Erythroblast (primary cell): ENCODE measurements around the gene MAN2B1.

Source experiments
- GATA1 ChIP-seq: IDR thresholded peaks from 2 replicates; pipeline ENCODE4 v1.6.1; 2011; ENCODE audit warnings: low read depth, mild to moderate bottlenecking, control low read depth, low read length, moderate library complexity
- POLR2A ChIP-seq: IDR thresholded peaks from 2 replicates; pipeline ENCODE4 v1.6.1; 2011; ENCODE audit warnings: mild to moderate bottlenecking, low read length

- no peak for TF ChIP-seq POLR2A
- TF ChIP-seq GATA1 = no peak
These were observed 1.3 kb upstream of the MAN2B1 start for GRCh38 chr19:12667731-12668302.
